GM12891 (cell line): ENCODE measurements around the gene ABCC9.

Experiments used
- PAX5 ChIP-seq: IDR thresholded peaks from 2 replicates; pipeline ENCODE4 v1.6.1; 2011; ENCODE audit warnings: low read length, moderate library complexity, mild to moderate bottlenecking; ENCODE audit not compliant: insufficient read depth, severe bottlenecking
- POLR2A ChIP-seq: IDR thresholded peaks from 2 replicates; pipeline ENCODE4 v1.6.1; 2011; ENCODE audit warnings: low read depth, low read length, control low read depth
- POLR2AphosphoS5 ChIP-seq: IDR thresholded peaks from 2 replicates; pipeline ENCODE4 v1.6.1; 2011; ENCODE audit warnings: low read depth, low read length, control low read depth
- TAF1 ChIP-seq: IDR thresholded peaks from 2 replicates; pipeline ENCODE4 v1.6.1; 2011; ENCODE audit warnings: low read depth, low read length, control low read depth

DNA sequence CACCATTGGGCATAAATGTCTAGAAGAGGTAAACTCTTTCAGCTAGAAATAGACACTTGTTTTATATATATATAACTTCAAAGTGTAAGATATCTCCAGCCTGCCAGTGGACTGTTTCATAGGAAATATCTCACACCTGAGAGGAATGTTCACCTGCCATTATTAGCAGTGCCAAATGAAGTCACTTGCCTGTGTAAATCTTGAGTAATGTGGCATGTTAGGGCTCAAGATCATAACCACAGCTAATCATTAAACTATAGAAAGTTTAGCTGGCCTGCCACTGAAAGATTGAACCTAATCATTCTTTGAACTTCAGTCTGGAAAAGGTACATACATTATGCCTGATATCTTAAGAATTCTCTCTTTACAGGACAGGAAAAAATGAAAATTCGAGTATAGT lies 141.2 kb downstream of the ABCC9 start:
- TF ChIP-seq POLR2AphosphoS5 (no peak), POLR2A (no peak), PAX5 (no peak), TAF1 (no peak)
